C4-2B (cell line): ENCODE measurements around the gene CD81.

Experiments
- ZFX ChIP-seq: fragments of 450-650 bp; IDR thresholded peaks from 2 replicates; pipeline ENCODE4 v1.6.1; 2017
- TF ChIP-seq, protein P1 (sequence below): fragments of 450-650 bp; conservative IDR thresholded peaks from 2 replicates; pipeline ENCODE4 v1.5.1; 2017; ENCODE audit warnings: mild to moderate bottlenecking

DNA sequence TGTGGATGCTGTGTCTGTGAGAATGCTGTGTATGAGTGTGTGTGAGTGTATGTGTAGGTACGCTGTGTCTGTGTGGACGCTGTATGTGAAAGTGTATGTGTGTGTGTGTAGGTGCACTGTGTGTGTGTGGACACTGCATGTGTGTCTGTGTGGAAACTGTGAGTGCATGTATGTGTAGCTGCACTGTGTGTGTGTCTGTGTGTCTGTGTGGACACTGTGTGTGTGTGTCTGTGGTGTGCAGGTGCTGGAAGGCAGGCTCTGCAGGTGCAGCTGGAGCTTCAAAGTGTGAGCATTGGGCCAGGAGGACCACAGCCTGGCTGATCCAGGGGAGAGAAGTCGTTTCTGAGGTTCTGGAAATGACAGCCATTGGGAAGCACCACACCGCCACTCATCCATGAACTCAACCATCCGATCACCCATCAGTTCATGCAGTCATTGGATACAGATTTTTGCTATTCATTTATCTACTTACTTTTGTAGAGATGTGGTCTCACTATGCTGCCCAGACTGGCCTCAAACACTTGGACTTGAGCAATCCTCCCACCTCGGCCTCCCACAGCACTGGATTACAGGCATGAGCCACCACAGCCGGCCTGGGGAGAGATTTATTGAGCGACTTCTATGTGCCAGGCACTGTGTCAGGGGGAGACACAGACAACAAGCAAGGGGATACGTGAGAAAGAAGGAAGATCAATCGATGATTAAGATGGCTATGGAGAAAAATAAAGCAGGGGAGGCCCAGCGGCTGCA is 57.6 kb downstream of the CD81 start:
- TF ChIP-seq, protein P1, sequence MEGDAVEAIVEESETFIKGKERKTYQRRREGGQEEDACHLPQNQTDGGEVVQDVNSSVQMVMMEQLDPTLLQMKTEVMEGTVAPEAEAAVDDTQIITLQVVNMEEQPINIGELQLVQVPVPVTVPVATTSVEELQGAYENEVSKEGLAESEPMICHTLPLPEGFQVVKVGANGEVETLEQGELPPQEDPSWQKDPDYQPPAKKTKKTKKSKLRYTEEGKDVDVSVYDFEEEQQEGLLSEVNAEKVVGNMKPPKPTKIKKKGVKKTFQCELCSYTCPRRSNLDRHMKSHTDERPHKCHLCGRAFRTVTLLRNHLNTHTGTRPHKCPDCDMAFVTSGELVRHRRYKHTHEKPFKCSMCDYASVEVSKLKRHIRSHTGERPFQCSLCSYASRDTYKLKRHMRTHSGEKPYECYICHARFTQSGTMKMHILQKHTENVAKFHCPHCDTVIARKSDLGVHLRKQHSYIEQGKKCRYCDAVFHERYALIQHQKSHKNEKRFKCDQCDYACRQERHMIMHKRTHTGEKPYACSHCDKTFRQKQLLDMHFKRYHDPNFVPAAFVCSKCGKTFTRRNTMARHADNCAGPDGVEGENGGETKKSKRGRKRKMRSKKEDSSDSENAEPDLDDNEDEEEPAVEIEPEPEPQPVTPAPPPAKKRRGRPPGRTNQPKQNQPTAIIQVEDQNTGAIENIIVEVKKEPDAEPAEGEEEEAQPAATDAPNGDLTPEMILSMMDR, result no peak
- no peak for TF ChIP-seq ZFX
